ENCODE results near the gene HDAC2. TPM values are rescaled to one million over a fixed set of nuclear protein-coding genes. Genes with fewer than 3 reads are reported as not detected.
A peak's percentile ranks its signal among the peaks of the same experiment; 100 is the strongest.

HDAC2 gene
- total and polyA plus RNA-seq, 2 experiments from 2014 or later, result 343 to 355 TPM

DNA sequence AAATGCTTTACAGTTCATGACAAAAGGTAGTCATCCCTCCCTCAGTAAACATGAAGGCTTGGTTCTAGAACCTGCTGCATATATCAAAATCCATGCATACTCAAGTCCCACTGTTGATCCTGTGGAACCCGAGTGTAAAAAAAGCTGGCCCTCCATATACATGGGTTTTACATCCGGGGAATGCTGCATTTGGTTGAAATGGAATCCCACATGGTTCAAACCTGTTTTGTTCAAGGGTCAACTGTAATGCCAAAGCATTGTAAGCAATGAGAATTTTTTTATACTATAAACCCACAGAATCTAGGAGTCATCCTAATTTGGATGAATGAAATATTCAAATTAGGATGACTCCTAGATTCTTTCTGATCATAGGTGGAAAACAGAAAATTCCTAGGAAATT, 5.9 kb upstream of the HDAC2 start (continued):
- TF ChIP-seq REST (IDR thresholded peaks at IDR 0.05; ENCODE audit: unreplicated experiment), result no peak
- TF ChIP-seq ZNF331 (CRISPR knock-in tag; IDR thresholded peaks at IDR 0.05; ENCODE audit: low read depth), result no peak
- TF ChIP-seq STAT1 (IDR thresholded peaks at IDR 0.05; ENCODE audit: unreplicated experiment), result no peak
- no peak for TF ChIP-seq JUNB (IDR thresholded peaks at IDR 0.05; ENCODE audit: unreplicated experiment)
- no peak for TF ChIP-seq EZH2 (IDR thresholded peaks at IDR 0.05; ENCODE audit: low read depth, unreplicated experiment)
- TF ChIP-seq POLR2AphosphoS5 (IDR thresholded peaks at IDR 0.05; ENCODE audit: low read depth), result no peak
- TF ChIP-seq ZNF114 (CRISPR knock-in tag; IDR thresholded peaks at IDR 0.05), result no peak
- no peak for TF ChIP-seq EZH2phosphoT487 (IDR thresholded peaks at IDR 0.05; ENCODE audit: unreplicated experiment)
- no peak for TF ChIP-seq CREB1 (CRISPR knock-in tag; IDR thresholded peaks at IDR 0.05; ENCODE audit: low read depth)

DNA sequence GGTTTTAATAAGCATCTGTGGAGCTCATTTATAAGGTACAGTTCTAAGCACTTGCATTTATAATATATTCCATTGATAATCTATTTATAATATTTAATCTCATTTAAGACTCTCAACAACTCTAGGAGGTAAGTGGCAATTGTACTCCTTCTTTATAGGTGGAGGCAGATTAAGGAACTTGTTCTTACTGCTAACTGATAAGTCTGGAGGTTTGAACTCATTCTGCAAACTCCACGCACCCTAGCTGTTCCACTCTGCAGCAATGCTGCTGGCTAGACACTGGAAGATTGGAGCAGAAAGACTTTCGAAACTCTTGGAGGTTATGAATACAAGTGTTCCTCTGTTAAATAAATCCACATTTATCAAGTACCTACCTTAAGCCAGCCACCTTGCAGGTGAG, 793 bp upstream of the HDAC2 start:
- peaks cover 27% of the 10 kb centered on the region for H3K4me1 Mint-ChIP-seq
- peaks cover 9% of the 10 kb centered on the region for H3K27me3 ChIP-seq (ENCODE audit: insufficient read depth)
- peaks cover 45% of the 10 kb centered on the region for H3K79me2 ChIP-seq (replicated peaks; ENCODE audit: insufficient read depth)
- H3K27me3 Mint-ChIP-seq (ENCODE audit: insufficient read depth, low read depth, poor library complexity), result peaks cover 18% of the 10 kb centered on the region
- H2AFZ ChIP-seq, result no peak overlapping the region
- ATAC-seq, result no peak
- peak overlapping the region; percentile 99; the same call in 2 of the 3 replicates for H3K4me3 Mint-ChIP-seq
- TF ChIP-seq EZH2phosphoT487 (IDR thresholded peaks at IDR 0.05; ENCODE audit: unreplicated experiment) (no peak), STAT1 (IDR thresholded peaks at IDR 0.05; ENCODE audit: unreplicated experiment) (no peak), EZH2 (IDR thresholded peaks at IDR 0.05; ENCODE audit: low read depth, unreplicated experiment) (no peak), CTCF (conservative IDR thresholded peaks at IDR 0.05; ENCODE audit: low read depth in 2 of 2) (no peak), CREB1 (CRISPR knock-in tag; IDR thresholded peaks at IDR 0.05; ENCODE audit: low read depth) (no peak), ZNF114 (CRISPR knock-in tag; IDR thresholded peaks at IDR 0.05) (no peak), REST (IDR thresholded peaks at IDR 0.05; ENCODE audit: unreplicated experiment) (no peak), ZNF331 (CRISPR knock-in tag; IDR thresholded peaks at IDR 0.05; ENCODE audit: low read depth) (no peak)
- peaks cover 8% of the 10 kb centered on the region for H3K36me3 Mint-ChIP-seq (ENCODE audit: low read depth)
- H3K27ac Mint-ChIP-seq, result no peak overlapping the region
- H3K9me2 ChIP-seq (ENCODE audit: insufficient read depth), result no peaks in the 10 kb centered on the region
- H3K4me2 ChIP-seq, result peak overlapping the region; percentile 89
- no peaks in the 10 kb centered on the region; the same call in 1 of the 2 replicates for H3F3A ChIP-seq (replicated peaks; ENCODE audit: low read depth)
- no peak overlapping the region for H3K27ac ChIP-seq (ENCODE audit: low read depth)
- DNase-seq (ENCODE audit: low spot score), result no peak
- H3K36me3 ChIP-seq (ENCODE audit: insufficient read depth), result no peaks in the 10 kb centered on the region
- peak overlapping the region; percentile 98 for H3K4me3 ChIP-seq
- H4K20me1 ChIP-seq (replicated peaks; ENCODE audit: insufficient read depth), result peaks cover 14% of the 10 kb centered on the region
- H3K4me1 ChIP-seq (ENCODE audit: insufficient read depth), result peaks cover 31% of the 10 kb centered on the region
- no peaks in the 10 kb centered on the region for H3K9me3 Mint-ChIP-seq
